ENCODE results near the gene DYNC1I1.

GRCh38 chr7:96118449-96119001, 346.2 kb downstream of the DYNC1I1 start:
- TF ChIP-seq REST (IDR thresholded peaks at IDR 0.05; ENCODE audit: insufficient read depth in 1 of 2, low read depth in 2 of 2, low read length in 2 of 2) (no peak), POLR2AphosphoS5 (IDR thresholded peaks at IDR 0.05; ENCODE audit: low read depth, low read length) (no peak), SIN3A (IDR thresholded peaks at IDR 0.05; ENCODE audit: borderline replicate concordance, insufficient read depth, low read length) (no peak)
